HepG2 (cell line): ENCODE measurements around the gene RNU5B-1. TPM values are rescaled to one million over a fixed set of nuclear protein-coding genes. Genes with fewer than 3 reads are reported as not detected.
A peak's percentile ranks its signal among the peaks of the same experiment; 100 is the strongest.

Experiments used
- CBX2 ChIP-seq, 2 experiments: fragments of 200-600 bp in 1 of 2; sonication (generic); formaldehyde crosslinking in 1 of 2; IDR thresholded peaks; 2 replicates each; pipeline versions ENCODE4 v1.7.0 to v1.8.1; 2018 to 2022; ENCODE audit warnings: low read depth in 2 of 2, low read length in 1 of 2, mild to moderate bottlenecking in 1 of 2, missing genetic modification reagents in 1 of 2
- CHD2 ChIP-seq: IDR thresholded peaks from 2 replicates; pipeline ENCODE4 v1.6.1; 2011; ENCODE audit warnings: low read depth, low read length, improper control_type of control experiment
- ERF ChIP-seq: IDR thresholded peaks from 2 replicates; pipeline ENCODE4 v1.6.1; 2018; ENCODE audit warnings: missing biosample characterization, missing genetic modification reagents
- HNF4G ChIP-seq, 2 experiments: sonication (generic) in 1 of 2; formaldehyde crosslinking in 1 of 2; IDR thresholded peaks; 2 replicates each; pipeline versions ENCODE4 v1.4.0 to v1.6.1; 2011 to 2020; ENCODE audit warnings: borderline replicate concordance in 2 of 2, low read depth in 2 of 2, mild to moderate bottlenecking in 2 of 2, low read length in 1 of 2, missing genetic modification reagents in 1 of 2, moderate library complexity in 1 of 2
- HOXA9 ChIP-seq: sonication (generic); formaldehyde crosslinking; IDR thresholded peaks from 2 replicates; pipeline ENCODE4 v1.8.1; 2022; ENCODE audit warnings: missing genetic modification reagents, mild to moderate bottlenecking, moderate library complexity, borderline replicate concordance
- KLF16 ChIP-seq, 2 experiments: sonication (generic) in 1 of 2; formaldehyde crosslinking in 1 of 2; IDR thresholded peaks; 2 replicates each; pipeline versions ENCODE4 v1.6.1 to v1.8.0; 2016 to 2023; ENCODE audit warnings: missing genetic modification reagents in 2 of 2, missing compliant biosample characterization in 1 of 2
- MAFF ChIP-seq: IDR thresholded peaks from 2 replicates; pipeline ENCODE4 v1.6.1; 2011; ENCODE audit warnings: low read depth, low read length, improper control_type of control experiment
- NFIC ChIP-seq: IDR thresholded peaks from 2 replicates; pipeline ENCODE4 v1.6.1; 2012; ENCODE audit warnings: mild to moderate bottlenecking, low read length, inconsistent platforms
- NFKB2 ChIP-seq: sonication (generic); formaldehyde crosslinking; IDR thresholded peaks from 2 replicates; pipeline ENCODE4 v1.4.0; 2020; ENCODE audit warnings: missing genetic modification reagents, borderline replicate concordance
- NFRKB ChIP-seq: fragments of 450-650 bp; IDR thresholded peaks from 2 replicates; pipeline ENCODE4 v1.6.1; 2017
- SNRNP70 ChIP-seq: fragments of 200-400 bp; formaldehyde crosslinking; IDR thresholded peaks from 2 replicates; pipeline ENCODE4 v1.6.1; 2017; ENCODE audit warnings: mild to moderate bottlenecking, low read depth, low read length, moderate library complexity
- SRY ChIP-seq: sonication (generic); formaldehyde crosslinking; IDR thresholded peaks from 2 replicates; pipeline ENCODE4 v1.8.0; 2022; ENCODE audit warnings: mild to moderate bottlenecking, missing genetic modification reagents
- ZC3H13 ChIP-seq: sonication (generic); formaldehyde crosslinking; IDR thresholded peaks from 2 replicates; pipeline ENCODE4 v1.8.1; 2023; ENCODE audit warnings: mild to moderate bottlenecking, missing genetic modification reagents, moderate library complexity
- ZNF317 ChIP-seq: sonication (generic); formaldehyde crosslinking; IDR thresholded peaks from 2 replicates; pipeline ENCODE4 v1.5.0; 2020; ENCODE audit warnings: mild to moderate bottlenecking, missing genetic modification reagents
- ZNF616 ChIP-seq: sonication (generic); formaldehyde crosslinking; IDR thresholded peaks from 2 replicates; pipeline ENCODE4 v1.5.0; 2020; ENCODE audit warnings: low read depth, mild to moderate bottlenecking, missing genetic modification reagents
- ZNF678 ChIP-seq: sonication (generic); formaldehyde crosslinking; IDR thresholded peaks from 2 replicates; pipeline ENCODE4 v1.4.0; 2020; ENCODE audit warnings: mild to moderate bottlenecking, missing genetic modification reagents
- ZNF747 ChIP-seq: sonication (generic); formaldehyde crosslinking; IDR thresholded peaks from 2 replicates; pipeline ENCODE4 v1.8.1; 2023; ENCODE audit warnings: missing genetic modification reagents, mild to moderate bottlenecking, borderline replicate concordance
- ZNF782 ChIP-seq: sonication (generic); formaldehyde crosslinking; IDR thresholded peaks from 2 replicates; pipeline ENCODE4 v1.4.0; 2020; ENCODE audit warnings: missing genetic modification reagents, mild to moderate bottlenecking, borderline replicate concordance
- ZNF879 ChIP-seq: sonication (generic); formaldehyde crosslinking; IDR thresholded peaks from 2 replicates; pipeline ENCODE4 v1.8.1; 2023; ENCODE audit warnings: missing genetic modification reagents
- polyA plus RNA-seq, 8 experiments: library from polyadenylated mRNA; depleted of rRNA in 3 of 8; stranded (reverse) in 7 of 8; unstranded in 1 of 8; fragments of >200 nt; fragmentation: Illumina TruSeq in 4 of 8; extraction: Trizol in 4 of 8; gene quantifications; 2 replicates each; pipeline versions ENCODE4 v1.2.1 to v1.2.3, GENCODE V29; 2011 to 2016; ENCODE audit warnings: low read depth in 4 of 8, missing spikeins in 1 of 8, mixed read lengths in 1 of 8; ENCODE audit not compliant: insufficient read depth in 1 of 8
- total RNA-seq, 5 experiments: library from RNA; depleted of rRNA; stranded (reverse); fragments of >200 nt; fragmentation: Illumina TruSeq; extraction: Trizol; gene quantifications; 2 replicates each; pipeline ENCODE4 v1.2.3, GENCODE V29; 2016; ENCODE audit warnings: low read depth in 1 of 5
- TF ChIP-seq, protein P1 (sequence below): sonication (generic); formaldehyde crosslinking; IDR thresholded peaks from 2 replicates; pipeline ENCODE4 v1.4.0; 2020; ENCODE audit warnings: low read depth, missing genetic modification reagents
- TF ChIP-seq, protein P2 (sequence below): sonication (generic); formaldehyde crosslinking; IDR thresholded peaks from 2 replicates; pipeline ENCODE4 v1.4.0; 2020; ENCODE audit warnings: missing genetic modification reagents
- TF ChIP-seq, protein P3 (sequence below): sonication (generic); formaldehyde crosslinking; IDR thresholded peaks from 2 replicates; pipeline ENCODE4 v1.8.0; 2022; ENCODE audit warnings: missing genetic modification reagents, mild to moderate bottlenecking, borderline replicate concordance

The RNU5B-1 gene
- total and polyA plus RNA-seq, 2 of the 13 experiments (the other 11 are each of a cell fraction or from before 2014, with no cell fraction given): 1,646 TPM; not detected in 1

DNA sequence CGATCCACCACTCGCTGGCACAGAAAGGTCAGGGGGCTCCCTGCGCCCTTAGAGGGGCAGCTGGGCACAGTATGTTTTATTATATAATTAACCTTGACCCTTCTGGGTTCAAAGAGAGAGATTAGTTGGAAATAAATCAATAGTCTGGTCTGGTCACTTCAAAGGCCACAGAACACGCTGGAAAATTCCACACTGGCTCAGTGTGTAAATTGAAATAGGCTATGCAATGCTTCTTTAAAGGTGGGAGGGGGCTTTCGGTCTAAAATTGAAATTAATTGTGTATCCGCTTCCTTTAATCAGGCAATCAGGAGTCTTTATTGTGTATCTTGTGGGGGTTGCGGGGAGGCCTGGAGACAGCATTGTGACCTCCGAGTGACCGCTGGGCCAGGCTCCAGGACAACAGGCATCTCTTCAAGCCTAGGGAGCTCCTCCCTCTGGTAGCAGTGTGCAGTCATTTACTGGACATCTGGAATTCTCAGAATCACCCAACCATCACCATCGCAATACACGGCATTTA, 8.0 kb downstream of the RNU5B-1 start (continued):
- TF ChIP-seq ZC3H13: no peak
- TF ChIP-seq HNF4G (IDR thresholded peaks at IDR 0.05; ENCODE audit: borderline replicate concordance, low read depth, low read length): peak; percentile 61; the same call in 1 of the 2 replicates
- no peak for TF ChIP-seq HNF4G (CRISPR knock-in tag; IDR thresholded peaks at IDR 0.05; ENCODE audit: borderline replicate concordance, low read depth)
- no peak for TF ChIP-seq ZNF879 (CRISPR knock-in tag)
- peak; percentile 27; the same call in 1 of the 2 replicates for TF ChIP-seq ZNF317 (CRISPR knock-in tag)
- TF ChIP-seq NFKB2 (CRISPR knock-in tag): no peak
- TF ChIP-seq, protein P1, sequence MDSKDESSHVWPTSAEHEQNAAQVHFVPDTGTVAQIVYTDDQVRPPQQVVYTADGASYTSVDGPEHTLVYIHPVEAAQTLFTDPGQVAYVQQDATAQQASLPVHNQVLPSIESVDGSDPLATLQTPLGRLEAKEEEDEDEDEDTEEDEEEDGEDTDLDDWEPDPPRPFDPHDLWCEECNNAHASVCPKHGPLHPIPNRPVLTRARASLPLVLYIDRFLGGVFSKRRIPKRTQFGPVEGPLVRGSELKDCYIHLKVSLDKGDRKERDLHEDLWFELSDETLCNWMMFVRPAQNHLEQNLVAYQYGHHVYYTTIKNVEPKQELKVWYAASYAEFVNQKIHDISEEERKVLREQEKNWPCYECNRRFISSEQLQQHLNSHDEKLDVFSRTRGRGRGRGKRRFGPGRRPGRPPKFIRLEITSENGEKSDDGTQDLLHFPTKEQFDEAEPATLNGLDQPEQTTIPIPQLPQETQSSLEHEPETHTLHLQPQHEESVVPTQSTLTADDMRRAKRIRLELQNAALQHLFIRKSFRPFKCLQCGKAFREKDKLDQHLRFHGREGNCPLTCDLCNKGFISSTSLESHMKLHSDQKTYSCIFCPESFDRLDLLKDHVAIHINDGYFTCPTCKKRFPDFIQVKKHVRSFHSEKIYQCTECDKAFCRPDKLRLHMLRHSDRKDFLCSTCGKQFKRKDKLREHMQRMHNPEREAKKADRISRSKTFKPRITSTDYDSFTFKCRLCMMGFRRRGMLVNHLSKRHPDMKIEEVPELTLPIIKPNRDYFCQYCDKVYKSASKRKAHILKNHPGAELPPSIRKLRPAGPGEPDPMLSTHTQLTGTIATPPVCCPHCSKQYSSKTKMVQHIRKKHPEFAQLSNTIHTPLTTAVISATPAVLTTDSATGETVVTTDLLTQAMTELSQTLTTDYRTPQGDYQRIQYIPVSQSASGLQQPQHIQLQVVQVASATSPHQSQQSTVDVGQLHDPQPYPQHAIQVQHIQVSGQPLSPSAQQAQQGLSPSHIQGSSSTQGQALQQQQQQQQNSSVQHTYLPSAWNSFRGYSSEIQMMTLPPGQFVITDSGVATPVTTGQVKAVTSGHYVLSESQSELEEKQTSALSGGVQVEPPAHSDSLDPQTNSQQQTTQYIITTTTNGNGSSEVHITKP (CRISPR knock-in tag): no peak
- no peak for TF ChIP-seq ZNF616 (CRISPR knock-in tag)
- TF ChIP-seq HOXA9: no peak
- TF ChIP-seq SRY (CRISPR knock-in tag): no peak
- TF ChIP-seq NFRKB: no peak
- TF ChIP-seq SNRNP70: no peak
- TF ChIP-seq CBX2 (IDR thresholded peaks at IDR 0.05; ENCODE audit: low read depth, low read length): no peak
- TF ChIP-seq CBX2 (CRISPR knock-in tag; IDR thresholded peaks at IDR 0.05; ENCODE audit: low read depth): no peak
- TF ChIP-seq MAFF: no peak
- no peak for TF ChIP-seq CHD2
- no peak for TF ChIP-seq ZNF678 (CRISPR knock-in tag)
- TF ChIP-seq, protein P2, sequence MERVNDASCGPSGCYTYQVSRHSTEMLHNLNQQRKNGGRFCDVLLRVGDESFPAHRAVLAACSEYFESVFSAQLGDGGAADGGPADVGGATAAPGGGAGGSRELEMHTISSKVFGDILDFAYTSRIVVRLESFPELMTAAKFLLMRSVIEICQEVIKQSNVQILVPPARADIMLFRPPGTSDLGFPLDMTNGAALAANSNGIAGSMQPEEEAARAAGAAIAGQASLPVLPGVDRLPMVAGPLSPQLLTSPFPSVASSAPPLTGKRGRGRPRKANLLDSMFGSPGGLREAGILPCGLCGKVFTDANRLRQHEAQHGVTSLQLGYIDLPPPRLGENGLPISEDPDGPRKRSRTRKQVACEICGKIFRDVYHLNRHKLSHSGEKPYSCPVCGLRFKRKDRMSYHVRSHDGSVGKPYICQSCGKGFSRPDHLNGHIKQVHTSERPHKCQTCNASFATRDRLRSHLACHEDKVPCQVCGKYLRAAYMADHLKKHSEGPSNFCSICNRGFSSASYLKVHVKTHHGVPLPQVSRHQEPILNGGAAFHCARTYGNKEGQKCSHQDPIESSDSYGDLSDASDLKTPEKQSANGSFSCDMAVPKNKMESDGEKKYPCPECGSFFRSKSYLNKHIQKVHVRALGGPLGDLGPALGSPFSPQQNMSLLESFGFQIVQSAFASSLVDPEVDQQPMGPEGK (CRISPR knock-in tag): peak; percentile 10; the same call in 1 of the 2 replicates
- TF ChIP-seq NFIC: peak; percentile 88; the same call in 1 of the 2 replicates
- TF ChIP-seq KLF16 (CRISPR knock-in tag; IDR thresholded peaks at IDR 0.05): peak in 1 of 2 experiments; percentile 31; a peak in 1 of 4 replicates
- no peak for TF ChIP-seq ZNF782 (CRISPR knock-in tag)
- peak; percentile 42; the same call in 1 of the 2 replicates for TF ChIP-seq ZNF747 (CRISPR knock-in tag)
- TF ChIP-seq ERF (CRISPR knock-in tag): peak; percentile 62
- TF ChIP-seq, protein P3, sequence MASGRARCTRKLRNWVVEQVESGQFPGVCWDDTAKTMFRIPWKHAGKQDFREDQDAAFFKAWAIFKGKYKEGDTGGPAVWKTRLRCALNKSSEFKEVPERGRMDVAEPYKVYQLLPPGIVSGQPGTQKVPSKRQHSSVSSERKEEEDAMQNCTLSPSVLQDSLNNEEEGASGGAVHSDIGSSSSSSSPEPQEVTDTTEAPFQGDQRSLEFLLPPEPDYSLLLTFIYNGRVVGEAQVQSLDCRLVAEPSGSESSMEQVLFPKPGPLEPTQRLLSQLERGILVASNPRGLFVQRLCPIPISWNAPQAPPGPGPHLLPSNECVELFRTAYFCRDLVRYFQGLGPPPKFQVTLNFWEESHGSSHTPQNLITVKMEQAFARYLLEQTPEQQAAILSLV (CRISPR knock-in tag): no peak
